Cardiac fibroblast (primary cell): Measurements from ENCODE around the gene CHCHD3.

Experiments
- DNase-seq, 2 donors: peaks; one replicate each; pipeline versions ENCODE4 v3.0.0 to v3.0.0-alpha.2; 2010; ENCODE audit warnings: low read depth in 2 of 2
- H3K4me3 ChIP-seq, 2 donors: replicated peaks in 1 of 2; 1 replicate in 1 of 2; 2 replicates in 1 of 2; pipeline ENCODE4 v1.5.1; 2011; ENCODE audit warnings: low read depth in 2 of 2, low read length in 2 of 2, mild to moderate bottlenecking in 2 of 2, moderate library complexity in 1 of 2
- CTCF ChIP-seq: IDR thresholded peaks from one replicate; pipeline ENCODE4 v1.5.1; 2011; ENCODE audit warnings: low read depth, mild to moderate bottlenecking, low read length, inconsistent platforms

The CHCHD3 gene

GRCh38 chr7:133020496-133020895 is 61.4 kb downstream of the CHCHD3 start:
- no peak for TF ChIP-seq CTCF
- DNase-seq: peak in 1 of 2 donors; percentile 62

GRCh38 chr7:133019590-133019989 is 62.3 kb downstream of the CHCHD3 start:
- no peak for TF ChIP-seq CTCF
- H3K4me3 ChIP-seq: no peak overlapping the region
- DNase-seq: no peak

More at GRCh38 chr7:133020496-133020895, 61.4 kb downstream of the CHCHD3 start:
- no peak overlapping the region for H3K4me3 ChIP-seq

- no peak overlapping the region for H3K4me3 ChIP-seq
- TF ChIP-seq CTCF: no peak
- DNase-seq: no peak
Measured at GRCh38 chr7:133016604-133017003, 65.3 kb downstream of the CHCHD3 start.

GRCh38 chr7:133015888-133016287 is 66.0 kb downstream of the CHCHD3 start:
- no peak for TF ChIP-seq CTCF
- H3K4me3 ChIP-seq: no peak overlapping the region
- DNase-seq: no peak

GRCh38 chr7:133011746-133012145 is 70.1 kb downstream of the CHCHD3 start:
- TF ChIP-seq CTCF: no peak
- no peak for DNase-seq
- H3K4me3 ChIP-seq: no peak overlapping the region

GRCh38 chr7:133009426-133010252 is 72.3 kb downstream of the CHCHD3 start:
- TF ChIP-seq CTCF: no peak
- H3K4me3 ChIP-seq: no peak overlapping the region
- peak; percentile 17 to 42 for DNase-seq
